GM12878 (cell line): ENCODE results near the gene MAMLD1. TPM values are rescaled to one million over a fixed set of nuclear protein-coding genes. Genes with fewer than 3 reads are reported as not detected.

Experiments used
- ATAC-seq: fragments of 200-7000 bp; cut with Tn5 transposase; 3 replicates; pipeline ENCODE4 v1.9.1; 2020; ENCODE audit warnings: mild to moderate bottlenecking, moderate library complexity
- BruUV-seq: library from RNA; stranded (reverse); fragments of 400-500 nt; replicated peaks from 2 replicates; lab custom pipeline; 2021; lab: Mats Ljungman, UMichigan
- CTCF ChIA-PET: fragments of 300-600 bp; sonication (Branson Sonifier 250); formaldehyde crosslinking; extraction: SDS; loops from one replicate; lab custom pipeline; 2021; ENCODE audit warnings: inconsistent platforms; lab: Yijun Ruan, JAX
- POLR2A ChIA-PET: fragments of 350-600 bp; formaldehyde crosslinking; extraction: SDS; loops from one replicate; lab custom pipeline; 2021; ENCODE audit warnings: inconsistent platforms; lab: Charles Lee
- RAD21 ChIA-PET: fragments of 300-600 bp; sonication (Branson Sonifier 250); formaldehyde crosslinking; loops from one replicate; lab custom pipeline; 2023; ENCODE audit warnings: antibody characterized with exemption; ENCODE audit not compliant: unreplicated experiment; lab: Charles Lee
- SMC1A ChIA-PET: fragments of 300-600 bp; sonication (Branson Sonifier 250); formaldehyde crosslinking; loops from one replicate; lab custom pipeline; 2023; ENCODE audit not compliant: unreplicated experiment, uncharacterized antibody; lab: Charles Lee
- DNase-seq: peaks from one replicate; pipeline ENCODE4 v3.0.0-alpha.2; 2011; ENCODE audit warnings: low read depth, low spot score
- FAIRE-seq: peaks from 3 replicates; lab custom pipeline; 2011; peaks lifted over from hg19 to GRCh38; lab: Jason Lieb, UNC
- H2AFZ ChIP-seq: 2 replicates; pipeline ENCODE4 v1.6.0; 2011; ENCODE audit warnings: low read depth, low read length, control low read depth; ENCODE audit not compliant: control insufficient read depth
- H3K27ac ChIP-seq: 2 replicates; pipeline ENCODE4 v1.5.1; 2011; ENCODE audit warnings: control low read depth; ENCODE audit not compliant: control insufficient read depth, insufficient read depth
- H3K27me3 ChIP-seq, 2 experiments: replicated peaks in 1 of 2; 2 replicates each; pipeline versions ENCODE4 v1.6.0 to v1.6.1; 2011; ENCODE audit warnings: low read length in 1 of 2; ENCODE audit not compliant: control insufficient read depth in 2 of 2, insufficient read depth in 2 of 2
- H3K36me3 ChIP-seq, 2 experiments: 2 replicates each; pipeline ENCODE4 v1.5.1; 2011; ENCODE audit warnings: low read length in 1 of 2; ENCODE audit not compliant: control insufficient read depth in 2 of 2, insufficient read depth in 2 of 2
- H3K4me1 ChIP-seq: 2 replicates; pipeline ENCODE4 v1.6.1; 2011; ENCODE audit warnings: mild to moderate bottlenecking, low read length, moderate library complexity, mixed read lengths; ENCODE audit not compliant: control insufficient read depth, insufficient read depth
- H3K4me2 ChIP-seq: 2 replicates; pipeline ENCODE4 v1.6.0; 2011; ENCODE audit warnings: control low read depth; ENCODE audit not compliant: control insufficient read depth, insufficient read depth
- H3K4me3 ChIP-seq: fragments of 200-600 bp; sonication (generic); 2 replicates; pipeline ENCODE4 v1.5.1; 2016
- H3K79me2 ChIP-seq: 2 replicates; pipeline ENCODE4 v1.6.0; 2011; ENCODE audit warnings: low read length; ENCODE audit not compliant: control insufficient read depth, insufficient read depth
- H3K9ac ChIP-seq: 2 replicates; pipeline ENCODE4 v1.8.0; 2011; ENCODE audit warnings: low read length, control low read depth, mixed read lengths; ENCODE audit not compliant: control insufficient read depth, insufficient read depth
- H3K9me3 ChIP-seq: replicated peaks from 3 replicates; pipeline ENCODE4 v1.5.1; 2011; ENCODE audit warnings: mild to moderate bottlenecking, low read length; ENCODE audit not compliant: control insufficient read depth, insufficient read depth
- H4K20me1 ChIP-seq: 2 replicates; pipeline ENCODE4 v1.6.0; 2011; ENCODE audit not compliant: control insufficient read depth, insufficient read depth
- BACH1 ChIP-seq: fragments of 450-650 bp; IDR thresholded peaks from 2 replicates; pipeline ENCODE4 v1.6.1; 2017; ENCODE audit warnings: mild to moderate bottlenecking, borderline replicate concordance
- BRCA1 ChIP-seq: IDR thresholded peaks from 2 replicates; pipeline ENCODE4 v1.6.1; 2011; ENCODE audit warnings: low read depth, low read length, improper control_type of control experiment
- CHD2 ChIP-seq: IDR thresholded peaks from 2 replicates; pipeline ENCODE4 v1.6.1; 2011; ENCODE audit warnings: low read depth, low read length, improper control_type of control experiment, borderline replicate concordance
- E4F1 ChIP-seq: fragments of 450-650 bp; IDR thresholded peaks from 2 replicates; pipeline ENCODE4 v1.6.1; 2018; ENCODE audit warnings: borderline replicate concordance, mild to moderate bottlenecking; ENCODE audit not compliant: partially characterized antibody
- ESRRA ChIP-seq: IDR thresholded peaks from 2 replicates; pipeline ENCODE4 v1.6.1; 2012; ENCODE audit warnings: mild to moderate bottlenecking, low read length, improper control_type of control experiment
- EZH2 ChIP-seq: IDR thresholded peaks from 2 replicates; pipeline ENCODE4 v1.6.1; 2012; ENCODE audit warnings: low read depth, mild to moderate bottlenecking, control low read depth, inconsistent platforms, low read length, borderline replicate concordance; ENCODE audit not compliant: control insufficient read depth
- IRF5 ChIP-seq: fragments of 450-650 bp; IDR thresholded peaks from 2 replicates; pipeline ENCODE4 v1.6.1; 2017; ENCODE audit warnings: borderline replicate concordance
- MYB ChIP-seq: fragments of 150-350 bp; IDR thresholded peaks from 2 replicates; pipeline ENCODE4 v1.6.1; 2014; ENCODE audit warnings: mild to moderate bottlenecking, low read depth, low read length, borderline replicate concordance
- NKRF ChIP-seq: fragments of 450-650 bp; conservative IDR thresholded peaks from 2 replicates; pipeline ENCODE4 v1.6.1; 2017; ENCODE audit warnings: mild to moderate bottlenecking, moderate library complexity
- PML ChIP-seq: IDR thresholded peaks from 2 replicates; pipeline ENCODE4 v1.6.1; 2012; ENCODE audit warnings: low read length, inconsistent platforms
- PRDM15 ChIP-seq: fragments of 450-650 bp; formaldehyde crosslinking; IDR thresholded peaks from 2 replicates; pipeline ENCODE4 v1.4.0; 2020; ENCODE audit warnings: mild to moderate bottlenecking, moderate library complexity
- ZNF207 ChIP-seq: fragments of 450-650 bp; IDR thresholded peaks from 2 replicates; pipeline ENCODE4 v1.6.1; 2014; ENCODE audit warnings: antibody characterized with exemption, mild to moderate bottlenecking, borderline replicate concordance
- ZNF384 ChIP-seq: IDR thresholded peaks from 2 replicates; pipeline ENCODE4 v1.6.1; 2012; ENCODE audit warnings: low read depth, mild to moderate bottlenecking, low read length, improper control_type of control experiment, borderline replicate concordance
- WGBS: methylation state at CpG from one replicate; pipeline ENCODE4 v1.1.6; 2016; ENCODE audit warnings: low lambda C conversion rate; ENCODE audit not compliant: insufficient replicate concordance, insufficient coverage; ENCODE audit errors: missing lambda C conversion rate; 5-methylcytosine and 5-hydroxymethylcytosine counted together
- in situ Hi-C: fragments of 300-500 bp; cut with MboI; formaldehyde crosslinking; loops from 9 replicates; pipeline ENCODE4 v1.14.3; 2018; ENCODE audit warnings: mixed read lengths
- intact Hi-C: fragments of 100-400 bp; cut with micrococcal nuclease; formaldehyde crosslinking; loops from one replicate; pipeline ENCODE4 v1.14.2; 2022; ENCODE audit not compliant: unreplicated experiment
- polyA plus RNA-seq, 11 experiments: library from polyadenylated mRNA; depleted of rRNA in 4 of 11; unstranded in 6 of 11; stranded (reverse) in 5 of 11; fragments of >200 nt; fragmentation: Nextera tagmentation in 4 of 11; fragmentation: Illumina TruSeq in 1 of 11; extraction: Ambion mirVana in 4 of 11; extraction: Trizol in 1 of 11; gene quantifications; 1 replicate in 1 of 11; 2 replicates in 10 of 11; pipeline versions ENCODE4 v1.2.1 to v1.2.3, GENCODE V29; 2011 to 2016; ENCODE audit warnings: inconsistent platforms in 2 of 11, missing spikeins in 2 of 11, low read depth in 1 of 11
- total RNA-seq, 4 experiments: library from RNA; depleted of rRNA in 3 of 4; stranded (reverse); fragments of >200 nt in 3 of 4; fragmentation: Illumina TruSeq in 1 of 4; extraction: Trizol in 1 of 4; gene quantifications; 2 replicates each; pipeline versions ENCODE4 v1.2.1 to v1.2.3, GENCODE V29; 2013 to 2021

The MAMLD1 gene
- total and polyA plus RNA-seq, 10 of the 15 experiments (the other 5 are each of a cell fraction or from before 2014, with no cell fraction given): 0.03 to 0.05 TPM; not detected in 8

GRCh38 chrX:150450519-150451177, 87.5 kb downstream of the MAMLD1 start (continued):
- TF ChIP-seq IRF5: no peak
- TF ChIP-seq PML: no peak
- no peak for TF ChIP-seq CHD2
- TF ChIP-seq BRCA1: no peak

- Histone ChIP-seq H2AFZ (no peak overlapping the region), H3K79me2 (no peaks in the 10 kb centered on the region), H3K4me1 (no peaks in the 10 kb centered on the region), H3K36me3 (no peaks in the 10 kb centered on the region), H4K20me1 (no peaks in the 10 kb centered on the region), H3K27ac (no peak overlapping the region), H3K9me3 (no peaks in the 10 kb centered on the region), H3K9ac (no peak overlapping the region), H3K4me3 (no peak overlapping the region), H3K4me2 (no peak overlapping the region), H3K27me3 (no peaks in the 10 kb centered on the region)
- RAD21 ChIA-PET: no interaction called here
- no peak for FAIRE-seq
- in situ Hi-C loops: no loop called here
- no TSS peak for BruUV-seq
- CTCF ChIA-PET: interaction anchor here (0.6 kb wide), 1 partner anchor 26 kb away, joined by 3 read pairs; no protein-coding TSS in a partner anchor
- no peak for ATAC-seq
- POLR2A ChIA-PET: no interaction called here
- SMC1A ChIA-PET: interaction anchor here (1.0 kb wide), 1 partner anchor 28 kb away, joined by 3 read pairs; no protein-coding TSS in a partner anchor
- 33% methylated on average over 3 of the region's 3 CpGs for WGBS
- no peak for DNase-seq
- intact Hi-C loops: no loop called here
- TF ChIP-seq PRDM15 (CRISPR knock-in tag): no peak
- TF ChIP-seq EZH2: no peak
- no peak for TF ChIP-seq ZNF384
- TF ChIP-seq BACH1: no peak
- TF ChIP-seq ZNF207: no peak
- TF ChIP-seq ESRRA: no peak
- no peak for TF ChIP-seq NKRF
- no peak for TF ChIP-seq E4F1
- no peak for TF ChIP-seq MYB
These were observed 88.8 kb downstream of the MAMLD1 start for GRCh38 chrX:150451953-150452352.
